ENCODE results near the gene TGFA.

- TF ChIP-seq CTCF (optimal IDR thresholded peaks at IDR 0.05 in 1 of 3, IDR thresholded peaks at IDR 0.05 in 1 of 3, conservative IDR thresholded peaks at IDR 0.05 in 1 of 3; ENCODE audit: extremely low read depth in 1 of 3, insufficient read depth in 2 of 3, low read length in 3 of 3) (no peak), EZH2 (IDR thresholded peaks at IDR 0.05; ENCODE audit: low read length) (no peak)
Measured at GRCh38 chr2:70551167-70551566, 2.5 kb downstream of the TGFA start.
